Smooth muscle cell (in vitro differentiated cells): ENCODE results near the gene FGF4. TPM values are rescaled to one million over a fixed set of nuclear protein-coding genes. Genes with fewer than 3 reads are reported as not detected.

Experiments
- DNase-seq: peaks from one replicate; lab custom pipeline; 2025; ENCODE audit not compliant: unreplicated experiment; lab: John Stamatoyannopoulos, UW
- H2AFZ ChIP-seq: fragments of 200-600 bp; sonication (generic); 2 replicates; pipeline ENCODE4 v1.6.0; 2016; ENCODE audit warnings: antibody characterized with exemption, low read depth, mild to moderate bottlenecking
- H3F3A ChIP-seq: fragments of 200-600 bp; sonication (generic); 2 replicates; pipeline ENCODE4 v1.6.0; 2017; ENCODE audit warnings: antibody characterized with exemption, low read depth
- H3K27ac ChIP-seq: fragments of 200-600 bp; sonication (generic); 2 replicates; pipeline ENCODE4 v1.5.1; 2016; ENCODE audit warnings: low read depth, mild to moderate bottlenecking
- H3K27me3 ChIP-seq: fragments of 200-600 bp; sonication (generic); 2 replicates; pipeline ENCODE4 v1.6.1; 2016; ENCODE audit warnings: low read depth, mild to moderate bottlenecking
- H3K36me3 ChIP-seq: fragments of 200-600 bp; sonication (generic); 2 replicates; pipeline ENCODE4 v1.5.1; 2016; ENCODE audit warnings: low read depth
- H3K4me1 ChIP-seq: fragments of 200-600 bp; sonication (generic); 2 replicates; pipeline ENCODE4 v1.5.1; 2016; ENCODE audit warnings: low read depth
- H3K4me2 ChIP-seq: fragments of 200-600 bp; sonication (generic); 2 replicates; pipeline ENCODE4 v1.6.0; 2016; ENCODE audit warnings: mild to moderate bottlenecking
- H3K4me3 ChIP-seq: fragments of 200-600 bp; sonication (generic); 2 replicates; pipeline ENCODE4 v1.5.1; 2016; ENCODE audit warnings: mild to moderate bottlenecking
- H3K79me2 ChIP-seq: fragments of 200-600 bp; sonication (generic); 2 replicates; pipeline ENCODE4 v1.6.0; 2016; ENCODE audit warnings: low read depth, mild to moderate bottlenecking
- H3K9ac ChIP-seq: fragments of 200-600 bp; sonication (generic); 2 replicates; pipeline ENCODE4 v1.6.0; 2016; ENCODE audit warnings: low read depth
- H3K9me3 ChIP-seq: fragments of 200-600 bp; sonication (generic); replicated peaks from 2 replicates; pipeline ENCODE4 v1.5.1; 2016; ENCODE audit warnings: low read depth
- H4K20me1 ChIP-seq: fragments of 200-600 bp; sonication (generic); 2 replicates; pipeline ENCODE4 v1.6.0; 2016; ENCODE audit warnings: low read depth
- WGBS: methylation state at CpG from one replicate; pipeline ENCODE4 v1.1.7; 2016; ENCODE audit warnings: low lambda C conversion rate; 5-methylcytosine and 5-hydroxymethylcytosine counted together
- polyA plus RNA-seq: library from polyadenylated mRNA; unstranded; fragments of >200 nt; fragmentation: Nextera tagmentation; extraction: Ambion mirVana; gene quantifications from 2 replicates; pipeline ENCODE4 v1.2.1, GENCODE V29; 2016
- total RNA-seq: library from RNA; depleted of rRNA; stranded (reverse); fragments of >200 nt; gene quantifications from 2 replicates; pipeline ENCODE4 v1.2.3, GENCODE V29; 2014
- TF ChIP-seq, protein P1 (sequence below): fragments of 200-600 bp; sonication (generic); IDR thresholded peaks from 2 replicates; pipeline ENCODE4 v1.5.1; 2017; ENCODE audit warnings: borderline replicate concordance, mild to moderate bottlenecking, antibody characterized with exemption; ENCODE audit not compliant: insufficient read depth, poor library complexity, severe bottlenecking

The FGF4 gene
- total and polyA plus RNA-seq, 2 experiments from 2014 or later, result not detected

DNA sequence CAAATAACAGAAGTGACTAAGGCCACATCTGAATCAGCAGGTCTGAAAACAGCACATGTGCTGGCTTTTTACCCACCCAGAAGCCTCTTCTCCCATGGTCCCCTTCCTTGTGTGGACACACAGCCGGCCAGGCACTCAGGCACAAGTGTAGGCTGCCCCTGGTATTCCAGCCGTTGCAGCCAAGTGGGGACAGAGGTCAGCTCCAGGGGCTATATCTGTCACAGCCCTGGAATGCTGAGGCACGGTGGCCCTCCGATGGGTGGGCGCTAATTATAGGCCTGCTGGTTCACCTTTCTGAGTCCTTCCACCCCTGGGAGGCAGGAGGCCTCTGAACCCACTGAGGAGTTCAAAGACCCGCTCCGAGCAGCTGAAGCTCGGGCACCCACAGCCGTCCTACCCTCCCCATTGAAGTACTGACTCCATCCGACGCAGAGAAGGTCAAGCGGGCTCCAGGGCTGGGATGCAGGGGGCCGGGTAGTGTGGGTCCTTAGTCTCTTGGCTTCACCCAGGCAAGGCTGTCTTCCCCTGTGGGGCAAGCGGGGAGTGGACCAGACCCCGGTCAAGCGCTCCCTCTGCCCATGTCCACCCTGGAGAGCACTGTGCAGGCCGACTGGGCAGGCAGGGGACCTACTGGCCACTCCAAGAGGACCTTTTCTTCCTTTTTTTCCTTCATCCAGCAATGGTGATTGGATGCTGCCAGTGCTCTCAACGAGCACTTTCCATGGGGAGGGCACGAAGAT, 29.8 kb upstream of the FGF4 start:
- no peak overlapping the region for H3K27ac ChIP-seq
- H3K36me3 ChIP-seq, result no peaks in the 10 kb centered on the region
- no peaks in the 10 kb centered on the region for H3K9me3 ChIP-seq
- no peaks in the 10 kb centered on the region for H3F3A ChIP-seq
- H3K4me1 ChIP-seq, result peaks cover 5% of the 10 kb centered on the region
- H3K79me2 ChIP-seq, result no peaks in the 10 kb centered on the region
- no peak overlapping the region for H3K9ac ChIP-seq
- no peak overlapping the region for H3K4me3 ChIP-seq
- WGBS, result 89% methylated on average over 19 of the region's 19 CpGs
- no peaks in the 10 kb centered on the region for H4K20me1 ChIP-seq
- H2AFZ ChIP-seq, result no peak overlapping the region
- no peak overlapping the region for H3K4me2 ChIP-seq
- TF ChIP-seq, protein P1, sequence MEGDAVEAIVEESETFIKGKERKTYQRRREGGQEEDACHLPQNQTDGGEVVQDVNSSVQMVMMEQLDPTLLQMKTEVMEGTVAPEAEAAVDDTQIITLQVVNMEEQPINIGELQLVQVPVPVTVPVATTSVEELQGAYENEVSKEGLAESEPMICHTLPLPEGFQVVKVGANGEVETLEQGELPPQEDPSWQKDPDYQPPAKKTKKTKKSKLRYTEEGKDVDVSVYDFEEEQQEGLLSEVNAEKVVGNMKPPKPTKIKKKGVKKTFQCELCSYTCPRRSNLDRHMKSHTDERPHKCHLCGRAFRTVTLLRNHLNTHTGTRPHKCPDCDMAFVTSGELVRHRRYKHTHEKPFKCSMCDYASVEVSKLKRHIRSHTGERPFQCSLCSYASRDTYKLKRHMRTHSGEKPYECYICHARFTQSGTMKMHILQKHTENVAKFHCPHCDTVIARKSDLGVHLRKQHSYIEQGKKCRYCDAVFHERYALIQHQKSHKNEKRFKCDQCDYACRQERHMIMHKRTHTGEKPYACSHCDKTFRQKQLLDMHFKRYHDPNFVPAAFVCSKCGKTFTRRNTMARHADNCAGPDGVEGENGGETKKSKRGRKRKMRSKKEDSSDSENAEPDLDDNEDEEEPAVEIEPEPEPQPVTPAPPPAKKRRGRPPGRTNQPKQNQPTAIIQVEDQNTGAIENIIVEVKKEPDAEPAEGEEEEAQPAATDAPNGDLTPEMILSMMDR, result no peak
- no peaks in the 10 kb centered on the region for H3K27me3 ChIP-seq
- no peak for DNase-seq

DNA sequence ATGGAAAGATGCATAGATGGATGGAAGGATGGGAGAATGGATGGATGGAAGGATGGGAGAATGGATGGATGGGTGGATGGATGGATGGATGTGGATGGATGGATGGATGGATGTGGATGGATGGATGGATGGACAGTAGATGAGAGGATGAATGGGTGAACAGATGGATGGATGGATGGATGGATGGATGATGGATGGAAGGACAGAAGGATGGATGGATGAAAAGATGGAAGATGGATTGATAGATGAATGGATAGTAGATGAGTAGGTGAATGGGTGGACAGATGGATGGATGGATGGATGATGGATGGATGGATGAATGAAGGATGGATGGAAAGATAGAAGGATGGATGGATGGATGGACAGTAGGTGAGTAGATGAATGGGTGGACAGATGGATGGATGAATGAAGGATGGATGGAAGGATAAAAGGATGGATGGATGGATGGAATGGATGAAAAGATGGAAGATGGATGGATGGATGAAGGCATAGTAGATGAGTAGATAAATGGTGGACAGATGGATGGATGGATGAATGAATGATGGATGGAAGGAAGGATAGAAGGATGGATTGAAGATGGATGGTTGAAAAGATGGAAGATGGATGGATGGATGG, 28.6 kb upstream of the FGF4 start:
- no peaks in the 10 kb centered on the region for H3K36me3 ChIP-seq
- H3K9ac ChIP-seq, result no peak overlapping the region
- no peaks in the 10 kb centered on the region for H3K9me3 ChIP-seq
- no peak overlapping the region for H2AFZ ChIP-seq
- no peak overlapping the region for H3K27ac ChIP-seq
- DNase-seq, result no peak
- no peaks in the 10 kb centered on the region for H4K20me1 ChIP-seq
- no peaks in the 10 kb centered on the region for H3F3A ChIP-seq
- no peak overlapping the region for H3K4me3 ChIP-seq
- H3K27me3 ChIP-seq, result no peaks in the 10 kb centered on the region
- peaks cover 5% of the 10 kb centered on the region for H3K4me1 ChIP-seq
- H3K79me2 ChIP-seq, result no peaks in the 10 kb centered on the region
- TF ChIP-seq, protein P1, result no peak
- H3K4me2 ChIP-seq, result no peak overlapping the region

DNA sequence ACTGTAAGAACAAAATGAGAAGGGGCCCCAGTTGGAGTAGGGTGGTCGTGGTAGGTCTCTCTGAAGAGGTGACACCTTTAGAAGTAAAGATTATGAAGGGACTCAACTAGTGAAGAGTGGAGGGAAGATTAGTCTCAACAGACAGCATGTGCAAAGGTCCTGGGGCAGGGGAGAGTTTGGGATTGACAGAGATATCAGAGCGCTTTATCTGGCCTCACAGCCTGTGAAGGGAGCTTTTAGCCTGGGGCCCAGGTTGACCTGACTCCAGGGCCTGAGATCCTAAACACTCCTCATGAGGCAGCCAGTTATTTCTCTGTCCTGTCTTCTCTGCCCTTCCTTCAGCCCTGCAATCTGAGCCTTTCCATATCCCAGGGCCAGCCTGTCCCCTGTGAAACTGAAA, 27.9 kb upstream of the FGF4 start:
- Histone ChIP-seq H3K4me3 (no peak overlapping the region), H3K27ac (no peak overlapping the region), H3K4me1 (no peaks in the 10 kb centered on the region), H3K9me3 (no peaks in the 10 kb centered on the region), H4K20me1 (no peaks in the 10 kb centered on the region), H3K4me2 (no peak overlapping the region), H3F3A (no peaks in the 10 kb centered on the region), H3K36me3 (no peaks in the 10 kb centered on the region), H3K79me2 (no peaks in the 10 kb centered on the region), H2AFZ (no peak overlapping the region), H3K9ac (no peak overlapping the region), H3K27me3 (no peaks in the 10 kb centered on the region)
- DNase-seq, result no peak
- 86% methylated on average over 2 of the region's 2 CpGs for WGBS
- TF ChIP-seq, protein P1, result no peak

DNA sequence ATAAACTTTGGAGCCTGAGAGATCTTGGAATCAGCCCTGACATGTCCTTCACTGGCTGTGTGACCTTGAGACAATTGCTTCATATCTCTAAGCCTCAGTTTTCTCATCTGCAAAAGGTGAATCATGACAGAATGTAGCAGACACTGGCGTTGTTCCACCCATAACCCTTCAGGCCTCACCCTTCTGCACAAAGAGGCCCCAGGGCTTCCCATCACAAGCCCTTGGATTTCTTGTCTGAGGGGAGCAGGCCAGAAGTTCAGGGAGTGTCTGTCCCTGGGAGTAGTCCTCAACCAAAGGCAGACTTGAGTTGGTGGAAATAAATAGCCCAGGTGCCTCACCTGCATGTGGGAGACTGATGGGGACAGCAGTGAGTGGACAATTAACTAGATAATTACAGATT, 27.4 kb upstream of the FGF4 start:
- Histone ChIP-seq H3K79me2 (no peaks in the 10 kb centered on the region), H3K9ac (no peak overlapping the region), H3F3A (no peaks in the 10 kb centered on the region), H3K36me3 (no peaks in the 10 kb centered on the region), H3K4me2 (no peak overlapping the region), H3K9me3 (no peaks in the 10 kb centered on the region), H3K4me1 (no peaks in the 10 kb centered on the region), H2AFZ (no peak overlapping the region), H4K20me1 (no peaks in the 10 kb centered on the region), H3K27me3 (no peaks in the 10 kb centered on the region), H3K27ac (no peak overlapping the region), H3K4me3 (no peak overlapping the region)
- 83% methylated on average over 1 of the region's 1 CpG for WGBS
- TF ChIP-seq, protein P1, result no peak
- DNase-seq, result no peak
